ENCODE results near the gene RAMACL. TPM values are rescaled to one million over a fixed set of nuclear protein-coding genes. Genes with fewer than 3 reads are reported as not detected.

RAMACL gene
- total RNA-seq, 2 experiments from 2014 or later, result 0.30 to 0.41 TPM

DNA sequence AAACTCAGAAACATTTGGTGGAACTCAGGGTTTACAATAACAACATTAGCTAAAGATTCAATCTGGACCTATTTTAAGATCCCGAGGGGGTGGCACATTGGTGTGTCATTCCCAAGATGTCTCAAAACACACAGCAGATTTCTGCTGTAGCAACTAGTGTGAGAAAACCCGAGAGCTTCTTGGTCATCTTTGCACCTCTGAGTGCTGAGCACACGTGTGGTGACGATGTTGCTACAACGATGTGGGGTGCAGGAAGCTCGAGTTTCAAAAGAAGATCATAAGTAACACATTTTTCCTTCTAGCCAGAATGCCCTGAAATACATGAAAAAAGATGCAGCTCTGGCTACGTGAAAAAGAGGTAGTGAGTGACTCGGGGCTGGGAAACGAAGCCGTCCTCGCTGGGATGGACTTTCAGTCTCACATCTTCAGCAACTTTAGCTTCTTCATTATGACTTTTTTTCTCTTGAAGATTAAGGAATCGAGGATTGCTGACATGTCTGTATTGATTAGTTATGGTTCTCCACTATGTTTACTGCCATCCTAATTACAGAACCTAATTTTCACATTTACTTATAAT, 1.5 kb downstream of the RAMACL start:
- Histone ChIP-seq H2AFZ (ENCODE audit: low read length) (no peak overlapping the region), H3K4me3 (ENCODE audit: low read depth, low read length, poor library complexity, severe bottlenecking) (no peak overlapping the region), H3K9me2 (ENCODE audit: insufficient read depth, low read length) (no peaks in the 10 kb centered on the region), H3K4me1 (ENCODE audit: insufficient read depth, low read length, poor library complexity, severe bottlenecking) (peaks cover 32% of the 10 kb centered on the region), H4K20me1 (ENCODE audit: insufficient read depth, low read length) (no peaks in the 10 kb centered on the region), H3K27ac (ENCODE audit: low read depth, low read length, poor library complexity, severe bottlenecking) (no peak overlapping the region), H3K4me2 (ENCODE audit: low read length) (no peak overlapping the region), H3K36me3 (ENCODE audit: insufficient read depth, low read length) (no peaks in the 10 kb centered on the region), H3K9me3 (ENCODE audit: low read length) (no peaks in the 10 kb centered on the region), H3K79me2 (ENCODE audit: insufficient read depth, low read depth, low read length) (no peaks in the 10 kb centered on the region)
- intact Hi-C loops (cut with micrococcal nuclease; ENCODE audit: unreplicated experiment), result loop anchor here (5.0 kb wide), 1 partner anchor 123 kb away; no protein-coding TSS in a partner anchor
- ChIA-PET POLR2A (interaction anchor here (0.6 to 1.2 kb wide), 7 partner anchors 8 to 107 kb away, joined by 3 to 7 read pairs (median 3); partner anchors contain the start of gene RPS6KA2), CTCF (ENCODE audit: unreplicated experiment) (no interaction called here)
- TF ChIP-seq, protein P1, sequence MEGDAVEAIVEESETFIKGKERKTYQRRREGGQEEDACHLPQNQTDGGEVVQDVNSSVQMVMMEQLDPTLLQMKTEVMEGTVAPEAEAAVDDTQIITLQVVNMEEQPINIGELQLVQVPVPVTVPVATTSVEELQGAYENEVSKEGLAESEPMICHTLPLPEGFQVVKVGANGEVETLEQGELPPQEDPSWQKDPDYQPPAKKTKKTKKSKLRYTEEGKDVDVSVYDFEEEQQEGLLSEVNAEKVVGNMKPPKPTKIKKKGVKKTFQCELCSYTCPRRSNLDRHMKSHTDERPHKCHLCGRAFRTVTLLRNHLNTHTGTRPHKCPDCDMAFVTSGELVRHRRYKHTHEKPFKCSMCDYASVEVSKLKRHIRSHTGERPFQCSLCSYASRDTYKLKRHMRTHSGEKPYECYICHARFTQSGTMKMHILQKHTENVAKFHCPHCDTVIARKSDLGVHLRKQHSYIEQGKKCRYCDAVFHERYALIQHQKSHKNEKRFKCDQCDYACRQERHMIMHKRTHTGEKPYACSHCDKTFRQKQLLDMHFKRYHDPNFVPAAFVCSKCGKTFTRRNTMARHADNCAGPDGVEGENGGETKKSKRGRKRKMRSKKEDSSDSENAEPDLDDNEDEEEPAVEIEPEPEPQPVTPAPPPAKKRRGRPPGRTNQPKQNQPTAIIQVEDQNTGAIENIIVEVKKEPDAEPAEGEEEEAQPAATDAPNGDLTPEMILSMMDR (conservative IDR thresholded peaks at IDR 0.05; ENCODE audit: low read length), result no peak
- TF ChIP-seq EZH2phosphoT487 (IDR thresholded peaks at IDR 0.05; ENCODE audit: borderline replicate concordance, low read depth, low read length), result no peak
- BruUV-seq (replicated peaks), result no TSS peak
- DNase-seq (ENCODE audit: low spot score), result no peak

DNA sequence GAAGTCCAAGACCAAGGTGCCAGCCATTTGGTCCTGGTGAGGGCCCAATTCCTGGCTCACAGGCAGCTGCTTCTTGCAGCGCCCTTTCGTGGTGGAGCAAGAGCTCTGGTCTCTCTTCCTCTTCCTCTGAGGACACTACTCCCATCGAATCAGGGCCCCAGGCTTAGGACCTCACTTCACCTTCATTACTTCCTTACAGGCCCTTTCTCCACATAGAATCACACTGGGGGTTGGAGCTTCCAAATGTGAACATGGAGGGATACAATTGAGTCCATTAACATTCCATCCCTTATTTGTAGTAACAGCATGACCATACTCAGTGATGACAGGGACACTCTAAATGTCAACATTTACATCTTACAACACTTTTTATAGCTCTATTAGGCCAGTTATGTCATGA, 2.3 kb downstream of the RAMACL start:
- no peak overlapping the region for H3K27ac ChIP-seq (ENCODE audit: low read depth, low read length, poor library complexity, severe bottlenecking)
- DNase-seq (ENCODE audit: low spot score), result no peak
- H3K4me2 ChIP-seq (ENCODE audit: low read length), result no peak overlapping the region
- BruUV-seq (replicated peaks), result no TSS peak
- no peak overlapping the region for H2AFZ ChIP-seq (ENCODE audit: low read length)
- no peak overlapping the region for H3K4me3 ChIP-seq (ENCODE audit: low read depth, low read length, poor library complexity, severe bottlenecking)
- H3K4me1 ChIP-seq (ENCODE audit: insufficient read depth, low read length, poor library complexity, severe bottlenecking), result peaks cover 24% of the 10 kb centered on the region
- H3K9me3 ChIP-seq (ENCODE audit: low read length), result no peaks in the 10 kb centered on the region
- POLR2A ChIA-PET, result interaction anchor here (0.6 to 1.2 kb wide), 5 partner anchors 21 to 255 kb away, joined by 3 to 4 read pairs (median 3); partner anchors contain the start of gene RPS6KA2
- TF ChIP-seq EZH2phosphoT487 (IDR thresholded peaks at IDR 0.05; ENCODE audit: borderline replicate concordance, low read depth, low read length), result no peak
- TF ChIP-seq, protein P1 (conservative IDR thresholded peaks at IDR 0.05; ENCODE audit: low read length), result no peak
- H3K9me2 ChIP-seq (ENCODE audit: insufficient read depth, low read length), result no peaks in the 10 kb centered on the region
- intact Hi-C loops (cut with micrococcal nuclease; ENCODE audit: unreplicated experiment), result no loop called here
- H3K79me2 ChIP-seq (ENCODE audit: insufficient read depth, low read depth, low read length), result no peaks in the 10 kb centered on the region
- H4K20me1 ChIP-seq (ENCODE audit: insufficient read depth, low read length), result no peaks in the 10 kb centered on the region
- no peaks in the 10 kb centered on the region for H3K36me3 ChIP-seq (ENCODE audit: insufficient read depth, low read length)
- CTCF ChIA-PET (ENCODE audit: unreplicated experiment), result no interaction called here

DNA sequence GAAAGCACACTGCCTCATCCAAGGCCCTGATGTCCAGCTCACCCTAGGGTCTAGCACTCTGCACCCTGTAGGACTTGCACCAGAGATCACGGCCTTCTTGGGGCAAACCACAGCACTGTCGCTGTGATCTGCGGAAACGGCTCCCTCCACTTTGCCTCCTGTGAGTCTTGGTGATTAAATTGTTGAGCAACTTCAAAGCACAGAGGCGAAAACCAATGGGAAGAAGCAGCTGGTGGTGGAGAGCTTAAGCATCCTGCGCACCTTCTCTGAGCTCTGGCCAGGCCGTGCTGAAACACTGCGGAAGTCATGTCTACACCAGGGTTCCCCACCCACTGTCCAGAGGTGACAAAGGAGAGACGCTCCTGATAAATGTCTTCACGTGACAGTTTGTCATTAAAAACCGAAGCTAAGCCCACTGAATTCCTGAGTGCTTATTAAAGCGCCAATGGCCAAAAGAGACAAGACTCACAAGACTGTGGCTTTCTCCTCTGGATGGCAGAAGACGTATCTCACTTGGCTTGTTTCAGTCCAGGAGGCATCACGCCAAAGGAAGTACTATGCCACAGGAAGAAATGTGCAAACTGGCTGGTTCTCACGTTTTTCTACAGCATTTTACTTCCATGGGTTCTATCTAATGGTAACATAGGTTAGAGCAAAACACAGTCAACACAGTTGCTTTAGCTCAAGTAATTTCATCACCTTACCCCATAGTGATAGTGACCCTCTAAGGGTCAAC, 3.1 kb downstream of the RAMACL start:
- no peaks in the 10 kb centered on the region for H3K9me3 ChIP-seq (ENCODE audit: low read length)
- no peaks in the 10 kb centered on the region for H4K20me1 ChIP-seq (ENCODE audit: insufficient read depth, low read length)
- no peak overlapping the region for H3K4me3 ChIP-seq (ENCODE audit: low read depth, low read length, poor library complexity, severe bottlenecking)
- intact Hi-C loops (cut with micrococcal nuclease; ENCODE audit: unreplicated experiment), result no loop called here
- no peaks in the 10 kb centered on the region for H3K36me3 ChIP-seq (ENCODE audit: insufficient read depth, low read length)
- DNase-seq (ENCODE audit: low spot score), result no peak
- no peak overlapping the region for H3K27ac ChIP-seq (ENCODE audit: low read depth, low read length, poor library complexity, severe bottlenecking)
- POLR2A ChIA-PET, result interaction anchor here (0.6 kb wide), 1 partner anchor 30 kb away, joined by 3 read pairs; no protein-coding TSS in a partner anchor
- H3K9me2 ChIP-seq (ENCODE audit: insufficient read depth, low read length), result no peaks in the 10 kb centered on the region
- H3K79me2 ChIP-seq (ENCODE audit: insufficient read depth, low read depth, low read length), result no peaks in the 10 kb centered on the region
- TF ChIP-seq EZH2phosphoT487 (IDR thresholded peaks at IDR 0.05; ENCODE audit: borderline replicate concordance, low read depth, low read length), result no peak
- TF ChIP-seq, protein P1 (conservative IDR thresholded peaks at IDR 0.05; ENCODE audit: low read length), result no peak
- no peak overlapping the region for H3K4me2 ChIP-seq (ENCODE audit: low read length)
- peaks cover 17% of the 10 kb centered on the region for H3K4me1 ChIP-seq (ENCODE audit: insufficient read depth, low read length, poor library complexity, severe bottlenecking)
- BruUV-seq (replicated peaks), result no TSS peak
- CTCF ChIA-PET (ENCODE audit: unreplicated experiment), result no interaction called here
- H2AFZ ChIP-seq (ENCODE audit: low read length), result no peak overlapping the region
